GM06990 (cell line): Measurements from ENCODE around the gene CRYM.
"Not testable (repeated sequence)": the region's sequence is repeated elsewhere in the genome, so short reads cannot be mapped to it uniquely, and the experiment has no call there.

Experiments used
- DNase-seq: peaks from one replicate; pipeline ENCODE4 v3.0.0-alpha.2; 2011; ENCODE audit not compliant: insufficient read length; ENCODE audit errors: extremely low read depth
- H3K27me3 ChIP-seq: replicated peaks from 2 replicates; pipeline ENCODE4 v1.6.0; 2011; ENCODE audit warnings: low read length; ENCODE audit not compliant: control insufficient read depth, insufficient read depth
- H3K36me3 ChIP-seq: 2 replicates; pipeline ENCODE4 v1.5.1; 2011; ENCODE audit warnings: low read length; ENCODE audit not compliant: control insufficient read depth, insufficient read depth
- H3K4me3 ChIP-seq: replicated peaks from 2 replicates; pipeline ENCODE4 v1.5.1; 2011; ENCODE audit warnings: low read depth, mild to moderate bottlenecking, control low read depth, low read length
- TF ChIP-seq, protein P1 (sequence below): IDR thresholded peaks from 2 replicates; pipeline ENCODE4 v1.5.1; 2011; ENCODE audit warnings: low read length, control low read depth, mild to moderate bottlenecking, inconsistent platforms; ENCODE audit not compliant: insufficient read depth, poor library complexity, severe bottlenecking

Gene CRYM

GRCh38 chr16:21301168-21301894, 23.2 kb upstream of the CRYM start:
- Histone ChIP-seq H3K27me3 (no peaks in the 10 kb centered on the region), H3K36me3 (no peaks in the 10 kb centered on the region), H3K4me3 (peak overlapping the region; percentile 88)
- TF ChIP-seq, protein P1, sequence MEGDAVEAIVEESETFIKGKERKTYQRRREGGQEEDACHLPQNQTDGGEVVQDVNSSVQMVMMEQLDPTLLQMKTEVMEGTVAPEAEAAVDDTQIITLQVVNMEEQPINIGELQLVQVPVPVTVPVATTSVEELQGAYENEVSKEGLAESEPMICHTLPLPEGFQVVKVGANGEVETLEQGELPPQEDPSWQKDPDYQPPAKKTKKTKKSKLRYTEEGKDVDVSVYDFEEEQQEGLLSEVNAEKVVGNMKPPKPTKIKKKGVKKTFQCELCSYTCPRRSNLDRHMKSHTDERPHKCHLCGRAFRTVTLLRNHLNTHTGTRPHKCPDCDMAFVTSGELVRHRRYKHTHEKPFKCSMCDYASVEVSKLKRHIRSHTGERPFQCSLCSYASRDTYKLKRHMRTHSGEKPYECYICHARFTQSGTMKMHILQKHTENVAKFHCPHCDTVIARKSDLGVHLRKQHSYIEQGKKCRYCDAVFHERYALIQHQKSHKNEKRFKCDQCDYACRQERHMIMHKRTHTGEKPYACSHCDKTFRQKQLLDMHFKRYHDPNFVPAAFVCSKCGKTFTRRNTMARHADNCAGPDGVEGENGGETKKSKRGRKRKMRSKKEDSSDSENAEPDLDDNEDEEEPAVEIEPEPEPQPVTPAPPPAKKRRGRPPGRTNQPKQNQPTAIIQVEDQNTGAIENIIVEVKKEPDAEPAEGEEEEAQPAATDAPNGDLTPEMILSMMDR, result no peak
- peak; percentile 85 for DNase-seq

DNA sequence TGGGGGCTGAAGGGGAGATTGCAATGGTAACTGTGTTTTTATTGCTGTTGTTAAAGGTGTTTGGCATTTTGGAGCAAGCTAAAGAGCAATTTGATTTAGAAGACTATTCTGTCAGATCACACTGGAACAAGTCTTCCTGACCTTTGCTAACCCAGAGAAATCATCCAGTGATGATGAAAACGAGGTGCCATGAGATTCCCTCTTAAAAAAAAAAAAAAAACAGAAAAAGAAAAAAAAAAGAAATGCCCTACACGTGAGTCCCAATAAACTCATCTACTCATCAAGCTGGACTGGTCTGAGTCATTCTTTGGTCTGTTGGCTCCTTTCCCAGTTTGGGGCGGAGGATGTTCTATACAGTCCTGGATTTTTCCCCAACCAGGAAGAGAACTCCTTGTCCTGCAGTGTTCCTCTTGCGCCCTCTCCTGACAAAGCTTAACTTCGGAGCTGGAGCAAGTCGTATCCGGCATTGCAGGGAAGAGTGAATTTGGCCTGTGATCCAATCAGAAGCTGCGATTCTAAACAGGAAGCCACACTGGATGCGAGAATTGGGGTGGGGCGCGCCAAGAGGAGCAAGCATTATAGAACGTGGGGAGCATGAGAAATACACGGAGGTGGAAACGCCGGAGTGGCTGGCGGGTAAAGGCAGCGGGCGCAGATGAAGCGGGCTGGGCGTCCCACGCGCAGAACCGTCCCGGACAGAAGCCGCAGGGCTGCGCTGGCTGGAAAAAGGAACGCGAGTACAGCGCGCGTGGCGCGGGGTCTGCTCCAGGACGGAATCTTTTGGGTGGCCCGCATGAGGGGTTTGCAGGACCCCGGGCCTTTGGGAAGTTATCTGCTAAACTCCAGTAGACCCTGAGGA, 22.4 kb upstream of the CRYM start:
- Histone ChIP-seq H3K36me3 (no peaks in the 10 kb centered on the region), H3K4me3 (peak overlapping the region; percentile 88), H3K27me3 (no peaks in the 10 kb centered on the region)
- TF ChIP-seq, protein P1, result peak; percentile 73
- peak; percentile 68 for DNase-seq

DNA sequence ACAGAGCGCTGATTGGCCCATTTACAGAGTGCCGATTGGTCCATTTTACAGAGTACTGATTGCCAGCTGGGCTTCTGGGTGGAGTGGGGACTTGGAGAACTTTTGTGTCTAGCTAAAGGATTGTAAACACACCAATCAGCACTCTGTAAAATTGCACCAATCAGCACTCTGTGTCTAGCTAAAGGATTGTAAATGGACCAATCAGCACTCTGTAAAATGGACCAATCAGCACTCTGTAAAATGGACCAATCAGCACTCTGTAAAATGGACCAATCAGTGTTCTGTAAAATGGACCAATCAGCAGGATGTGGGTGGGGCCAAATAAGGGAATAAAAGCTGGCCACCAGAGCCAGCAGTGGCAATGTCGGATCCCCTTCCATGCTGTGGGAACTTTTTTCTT, 11.7 kb upstream of the CRYM start:
- not testable (repeated sequence) for DNase-seq, H3K36me3 ChIP-seq, H3K27me3 ChIP-seq, H3K4me3 ChIP-seq

DNA sequence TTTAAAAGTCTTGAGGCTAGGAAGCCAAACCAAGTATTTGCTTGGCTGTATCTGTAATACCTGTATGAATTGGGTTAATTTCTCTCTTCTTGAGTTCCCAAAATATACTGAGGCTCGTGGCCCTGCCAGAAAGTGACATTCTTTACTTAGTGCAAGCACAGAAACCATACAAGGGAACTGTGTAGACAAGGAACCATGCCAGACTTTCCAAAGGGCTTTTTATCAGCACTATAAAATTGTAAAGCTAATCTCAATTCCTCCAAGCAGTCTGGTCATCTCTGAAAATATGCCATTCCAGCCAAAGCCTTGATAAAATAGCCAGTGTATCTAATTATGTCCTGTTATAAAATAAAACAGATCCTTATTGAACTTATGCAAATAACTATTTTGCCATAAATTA, 7.2 kb upstream of the CRYM start:
- Histone ChIP-seq H3K4me3 (no peak overlapping the region), H3K36me3 (no peaks in the 10 kb centered on the region), H3K27me3 (no peaks in the 10 kb centered on the region)
- DNase-seq, result no peak
- TF ChIP-seq, protein P1, result no peak

GRCh38 chr16:21284414-21284813, 6.3 kb upstream of the CRYM start:
- no peak for DNase-seq
- TF ChIP-seq, protein P1, result no peak
- no peaks in the 10 kb centered on the region for H3K27me3 ChIP-seq
- no peaks in the 10 kb centered on the region for H3K36me3 ChIP-seq
- no peak overlapping the region for H3K4me3 ChIP-seq
